Measurements from ENCODE around the gene AARSD1. TPM values are rescaled to one million over a fixed set of nuclear protein-coding genes. Genes with fewer than 3 reads are reported as not detected.

The AARSD1 gene
- polyA plus RNA-seq, 1 of the 3 experiments (the other 2 are of a cell fraction) = 52.0 TPM

DNA sequence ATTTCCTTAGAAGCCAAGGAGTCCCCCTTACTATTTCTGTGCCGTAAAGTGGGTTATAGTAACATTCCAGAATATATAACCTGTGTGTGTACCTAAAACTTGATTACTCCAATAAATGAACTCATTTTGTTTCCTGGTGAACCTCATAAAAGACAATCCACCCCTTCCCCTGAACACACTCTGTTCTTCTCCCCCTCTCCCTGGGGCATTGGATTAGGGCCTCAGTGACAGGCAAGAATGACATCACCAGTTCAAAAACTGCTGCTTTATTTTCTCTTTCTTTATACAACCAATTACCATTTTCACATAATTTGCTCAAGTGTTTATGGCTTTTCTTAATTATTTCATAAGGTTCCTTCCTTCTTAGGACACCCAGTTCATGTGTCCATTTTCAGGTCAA lies 17.4 kb downstream of the AARSD1 start:
- Histone ChIP-seq H3K9me2 (no peaks in the 10 kb centered on the region), H3K36me3 (replicated peaks in 1 of 2; ENCODE audit: control insufficient read depth in 1 of 2, insufficient read depth in 2 of 2, low read length in 1 of 2) (peaks cover under 1 to 13% of the 10 kb centered on the region in 2 experiments), H3K9me3 (no peaks in the 10 kb centered on the region), H3K27me3 (ENCODE audit: insufficient read depth) (no peaks in the 10 kb centered on the region), H3K27ac (ENCODE audit: low read depth in 2 of 2, low read length in 1 of 2) (no peak overlapping the region), H3K4me2 (no peak overlapping the region), H3F3A (replicated peaks; ENCODE audit: insufficient read depth) (peaks cover 3% of the 10 kb centered on the region), H3K9ac (no peak overlapping the region), H3K79me2 (ENCODE audit: insufficient read depth) (no peaks in the 10 kb centered on the region), H2AFZ (ENCODE audit: low read depth) (no peak overlapping the region), H4K20me1 (ENCODE audit: insufficient read depth) (no peaks in the 10 kb centered on the region), H3K4me1 (ENCODE audit: control insufficient read depth in 1 of 2, insufficient read depth in 2 of 2, low read depth in 1 of 2, low read length in 1 of 2) (no peaks in the 10 kb centered on the region), H3K4me3 (ENCODE audit: low read depth in 2 of 2, low read length in 1 of 2) (no peak overlapping the region)
- ChIA-PET POLR2A (no interaction called here), CTCF (interaction anchor here (1.1 to 1.4 kb wide), 3 partner anchors 10 to 51 kb away, joined by 3 to 4 read pairs (median 3); partner anchors contain the start of gene RPL27)
- no peak for TF ChIP-seq IRF3 (IDR thresholded peaks at IDR 0.05; ENCODE audit: low read depth, low read length)
- WGBS (ENCODE audit: low lambda C conversion rate) = 100% methylated on average over 1 of the region's 1 CpG
- no peak for DNase-seq

- H3F3A ChIP-seq (replicated peaks; ENCODE audit: insufficient read depth) = peaks cover 3% of the 10 kb centered on the region
- no peak for TF ChIP-seq FOXM1 (IDR thresholded peaks at IDR 0.05; ENCODE audit: low read depth)
- TF ChIP-seq, protein P1, sequence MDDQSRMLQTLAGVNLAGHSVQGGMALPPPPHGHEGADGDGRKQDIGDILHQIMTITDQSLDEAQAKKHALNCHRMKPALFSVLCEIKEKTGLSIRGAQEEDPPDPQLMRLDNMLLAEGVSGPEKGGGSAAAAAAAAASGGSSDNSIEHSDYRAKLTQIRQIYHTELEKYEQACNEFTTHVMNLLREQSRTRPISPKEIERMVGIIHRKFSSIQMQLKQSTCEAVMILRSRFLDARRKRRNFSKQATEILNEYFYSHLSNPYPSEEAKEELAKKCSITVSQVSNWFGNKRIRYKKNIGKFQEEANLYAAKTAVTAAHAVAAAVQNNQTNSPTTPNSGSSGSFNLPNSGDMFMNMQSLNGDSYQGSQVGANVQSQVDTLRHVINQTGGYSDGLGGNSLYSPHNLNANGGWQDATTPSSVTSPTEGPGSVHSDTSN (IDR thresholded peaks at IDR 0.05) = no peak
- no peak for TF ChIP-seq ELF1 (IDR thresholded peaks at IDR 0.05)
- TF ChIP-seq ZBTB33 (IDR thresholded peaks at IDR 0.05; ENCODE audit: borderline replicate concordance, low read depth) = no peak
- TF ChIP-seq CTCF (IDR thresholded peaks at IDR 0.05) = no peak
- TF ChIP-seq IRF3 (IDR thresholded peaks at IDR 0.05; ENCODE audit: low read depth, low read length) = no peak
- TF ChIP-seq TEAD4 (IDR thresholded peaks at IDR 0.05; ENCODE audit: borderline replicate concordance, insufficient read depth) = no peak
- TF ChIP-seq SIN3A (IDR thresholded peaks at IDR 0.05; ENCODE audit: borderline replicate concordance, low read depth, low read length) = no peak
- TF ChIP-seq EZH2phosphoT487 (IDR thresholded peaks at IDR 0.05; ENCODE audit: borderline replicate concordance, low read depth) = no peak
- TF ChIP-seq TCF12 (IDR thresholded peaks at IDR 0.05) = no peak
- TF ChIP-seq MEF2A (IDR thresholded peaks at IDR 0.05; ENCODE audit: borderline replicate concordance, low read depth) = no peak
- no peak for TF ChIP-seq USF2 (IDR thresholded peaks at IDR 0.05; ENCODE audit: borderline replicate concordance, low read depth, low read length)
- no peak for TF ChIP-seq EP300 (IDR thresholded peaks at IDR 0.05; ENCODE audit: borderline replicate concordance in 1 of 2, low read depth in 1 of 2, low read length in 1 of 2)
- no peak overlapping the region for H3K27ac ChIP-seq (ENCODE audit: low read depth in 2 of 2, low read length in 1 of 2)
- H4K20me1 ChIP-seq (ENCODE audit: insufficient read depth) = no peaks in the 10 kb centered on the region
- H2AFZ ChIP-seq (ENCODE audit: low read depth) = no peak overlapping the region
- CTCF ChIA-PET = no interaction called here
- no peaks in the 10 kb centered on the region for H3K9me3 ChIP-seq
- peaks cover 0 to 1% of the 10 kb centered on the region in 2 experiments for H3K36me3 ChIP-seq (replicated peaks in 1 of 2; ENCODE audit: control insufficient read depth in 1 of 2, insufficient read depth in 2 of 2, low read length in 1 of 2)
- no peak for DNase-seq
- WGBS (ENCODE audit: low lambda C conversion rate) = 53% methylated on average over 3 of the region's 3 CpGs
- no peaks in the 10 kb centered on the region for H3K79me2 ChIP-seq (ENCODE audit: insufficient read depth)
- POLR2A ChIA-PET = interaction anchor here (0.6 kb wide), 1 partner anchor 17 kb away, joined by 3 read pairs; no protein-coding TSS in a partner anchor
- no peak overlapping the region for H3K4me3 ChIP-seq (ENCODE audit: low read depth in 2 of 2, low read length in 1 of 2)
- no peak overlapping the region for H3K4me2 ChIP-seq
- H3K9ac ChIP-seq = no peak overlapping the region
- no peaks in the 10 kb centered on the region for H3K9me2 ChIP-seq
- no peaks in the 10 kb centered on the region for H3K4me1 ChIP-seq (ENCODE audit: control insufficient read depth in 1 of 2, insufficient read depth in 2 of 2, low read depth in 1 of 2, low read length in 1 of 2)
- no peaks in the 10 kb centered on the region; the same call in 1 of the 2 replicates for H3K27me3 ChIP-seq (ENCODE audit: insufficient read depth)
Measured at GRCh38 chr17:42944211-42944610, 20.0 kb downstream of the AARSD1 start.
